NCI-H2081 (cell line): ENCODE measurements around the gene SHD.
A peak's percentile ranks its signal among the peaks of the same experiment; 100 is the strongest.

Source experiments
- DNase-seq, 2 experiments: peaks; one replicate each; lab custom pipeline; 2025; lab: John Stamatoyannopoulos, UW

SHD gene

GRCh38 chr19:4298810-4299550 is 19.9 kb downstream of the SHD start:
- DNase-seq: no peak

- DNase-seq: no peak
Observed at GRCh38 chr19:4300589-4300988, 21.5 kb downstream of the SHD start.

GRCh38 chr19:4301590-4302242 is 22.6 kb downstream of the SHD start:
- no peak for DNase-seq

GRCh38 chr19:4302243-4302640 is 23.2 kb downstream of the SHD start, which contains the start of gene TMIGD2:
Gene TMIGD2, minus strand, starts transcription at chr19:4302389. Its CDS starts 4 bp downstream, at chr19:4302385.
- no peak for DNase-seq

GRCh38 chr19:4303819-4304537 is 24.9 kb downstream of the SHD start:
- DNase-seq: no peak

GRCh38 chr19:4304538-4305256 is 25.6 kb downstream of the SHD start, which contains the start of gene FSD1:
Gene FSD1, plus strand, starts transcription at chr19:4304598. Its CDS starts 149 bp downstream, at chr19:4304747.
- DNase-seq: peak; percentile 72 to 74

GRCh38 chr19:4305257-4305612 is 26.2 kb downstream of the SHD start:
- DNase-seq: no peak

- no peak for DNase-seq
Observed at GRCh38 chr19:4305659-4306058, 26.6 kb downstream of the SHD start.

GRCh38 chr19:4310247-4311121 is 31.4 kb downstream of the SHD start:
- DNase-seq: no peak

- no peak for DNase-seq
Observed at GRCh38 chr19:4313847-4314490, 34.9 kb downstream of the SHD start.

- DNase-seq: no peak
Observed at GRCh38 chr19:4316956-4317355, 37.9 kb downstream of the SHD start.

- DNase-seq: no peak
Observed at GRCh38 chr19:4318460-4318859, 39.4 kb downstream of the SHD start.

- no peak for DNase-seq
Observed at GRCh38 chr19:4319067-4319718, 40.1 kb downstream of the SHD start.

GRCh38 chr19:4320419-4320818 is 41.4 kb downstream of the SHD start:
- no peak for DNase-seq

- no peak for DNase-seq
Observed at GRCh38 chr19:4322942-4323665, 44.0 kb downstream of the SHD start.

GRCh38 chr19:4323692-4324091 is 44.6 kb downstream of the SHD start:
- DNase-seq: no peak

GRCh38 chr19:4324228-4324627 is 45.2 kb downstream of the SHD start:
- no peak for DNase-seq

- no peak for DNase-seq
Observed at GRCh38 chr19:4326215-4326836, 47.3 kb downstream of the SHD start.

GRCh38 chr19:4326837-4327251 is 47.8 kb downstream of the SHD start:
- no peak for DNase-seq
